ENCODE data around the gene LCOR. TPM values are rescaled to one million over a fixed set of nuclear protein-coding genes. Genes with fewer than 3 reads are reported as not detected.

Gene LCOR
- total RNA-seq, 3 donors from 2014 or later = 19.4 to 53.6 (median 35.7) TPM

DNA sequence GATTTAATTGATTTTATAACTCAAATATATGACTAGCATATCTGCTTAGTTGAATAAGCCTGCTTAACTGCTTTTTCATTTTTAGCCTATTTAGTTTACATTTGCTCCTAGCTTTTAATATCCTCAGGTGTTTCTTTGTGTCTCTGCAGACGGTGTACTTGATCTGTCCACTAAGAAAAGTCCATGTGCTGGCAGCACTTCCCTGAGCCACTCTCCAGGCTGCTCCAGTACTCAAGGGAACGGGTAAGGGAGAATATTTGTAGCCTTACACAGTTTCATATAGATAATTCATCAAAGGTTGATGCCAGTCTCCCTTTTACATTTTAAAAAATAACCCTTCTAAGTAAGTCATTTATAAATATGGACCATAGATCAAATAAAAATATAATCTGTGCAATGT is 119.9 kb downstream of the LCOR start:
- no peak overlapping the region for H3K27ac ChIP-seq
- intact Hi-C loops (cut with DNase I; ENCODE audit: low total_unique reads) = no loop called here
- no peak for TF ChIP-seq POLR2A (IDR thresholded peaks at IDR 0.05)
- no peak for TF ChIP-seq POLR2AphosphoS5 (IDR thresholded peaks at IDR 0.05)
- TF ChIP-seq, protein P1, sequence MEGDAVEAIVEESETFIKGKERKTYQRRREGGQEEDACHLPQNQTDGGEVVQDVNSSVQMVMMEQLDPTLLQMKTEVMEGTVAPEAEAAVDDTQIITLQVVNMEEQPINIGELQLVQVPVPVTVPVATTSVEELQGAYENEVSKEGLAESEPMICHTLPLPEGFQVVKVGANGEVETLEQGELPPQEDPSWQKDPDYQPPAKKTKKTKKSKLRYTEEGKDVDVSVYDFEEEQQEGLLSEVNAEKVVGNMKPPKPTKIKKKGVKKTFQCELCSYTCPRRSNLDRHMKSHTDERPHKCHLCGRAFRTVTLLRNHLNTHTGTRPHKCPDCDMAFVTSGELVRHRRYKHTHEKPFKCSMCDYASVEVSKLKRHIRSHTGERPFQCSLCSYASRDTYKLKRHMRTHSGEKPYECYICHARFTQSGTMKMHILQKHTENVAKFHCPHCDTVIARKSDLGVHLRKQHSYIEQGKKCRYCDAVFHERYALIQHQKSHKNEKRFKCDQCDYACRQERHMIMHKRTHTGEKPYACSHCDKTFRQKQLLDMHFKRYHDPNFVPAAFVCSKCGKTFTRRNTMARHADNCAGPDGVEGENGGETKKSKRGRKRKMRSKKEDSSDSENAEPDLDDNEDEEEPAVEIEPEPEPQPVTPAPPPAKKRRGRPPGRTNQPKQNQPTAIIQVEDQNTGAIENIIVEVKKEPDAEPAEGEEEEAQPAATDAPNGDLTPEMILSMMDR (IDR thresholded peaks at IDR 0.05) = no peak
- DNase-seq (ENCODE audit: low spot score in 2 of 2) = no peak
- H3K36me3 ChIP-seq = no peaks in the 10 kb centered on the region
- no peaks in the 10 kb centered on the region for H3K27me3 ChIP-seq
- no peaks in the 10 kb centered on the region for H3K9me3 ChIP-seq
- H3K4me1 ChIP-seq = no peaks in the 10 kb centered on the region
- no peak overlapping the region for H3K4me3 ChIP-seq

DNA sequence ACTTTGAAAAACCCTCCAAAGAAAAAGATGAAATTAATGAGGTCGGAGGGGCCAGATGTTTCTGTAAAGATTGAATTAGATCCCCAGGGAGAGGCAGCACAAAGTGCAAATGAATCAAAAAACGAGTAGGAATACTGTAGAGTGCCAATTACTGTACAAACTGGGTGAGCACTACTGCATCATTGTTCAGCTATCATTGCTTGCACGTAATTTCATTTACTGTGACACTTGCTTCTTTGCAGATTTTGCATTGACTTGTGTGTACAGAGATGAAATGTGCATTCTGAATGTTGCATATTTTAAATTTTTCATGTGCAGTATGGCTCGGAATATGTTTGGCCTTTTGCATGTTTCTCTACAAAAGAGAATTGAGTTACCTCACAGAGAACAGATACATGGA is 123.7 kb downstream of the LCOR start:
- intact Hi-C loops (cut with DNase I; ENCODE audit: low total_unique reads) = no loop called here
- H3K4me1 ChIP-seq = no peaks in the 10 kb centered on the region
- no peak for DNase-seq (ENCODE audit: low spot score in 2 of 2)
- TF ChIP-seq, protein P1 (IDR thresholded peaks at IDR 0.05) = no peak
- TF ChIP-seq POLR2A (IDR thresholded peaks at IDR 0.05) (no peak), POLR2AphosphoS5 (IDR thresholded peaks at IDR 0.05) (no peak)
- H3K4me3 ChIP-seq = no peak overlapping the region
- no peaks in the 10 kb centered on the region for H3K27me3 ChIP-seq
- no peak overlapping the region for H3K27ac ChIP-seq
- H3K9me3 ChIP-seq = no peaks in the 10 kb centered on the region
- no peaks in the 10 kb centered on the region for H3K36me3 ChIP-seq

DNA sequence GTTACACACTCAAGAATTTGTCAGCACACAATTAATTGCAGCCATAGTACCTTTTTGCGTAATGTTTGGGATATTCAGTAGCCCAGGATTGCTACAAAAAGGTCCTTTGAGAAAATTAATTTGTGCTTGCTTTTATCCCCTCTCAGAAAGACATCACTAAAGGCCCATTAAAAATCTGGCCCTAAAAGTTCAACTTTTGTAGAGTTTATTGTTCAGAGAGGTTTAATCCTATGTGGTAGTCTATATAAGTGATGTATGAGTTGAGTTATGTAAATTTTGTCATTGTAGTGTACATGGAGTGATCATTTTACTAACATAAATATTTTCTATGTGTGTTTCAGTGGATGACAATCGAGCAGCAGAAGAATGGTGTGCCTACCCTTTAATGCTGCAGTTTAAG is 126.0 kb downstream of the LCOR start:
- Histone ChIP-seq H3K27me3 (no peaks in the 10 kb centered on the region), H3K27ac (no peak overlapping the region), H3K9me3 (no peaks in the 10 kb centered on the region), H3K4me1 (no peaks in the 10 kb centered on the region), H3K4me3 (no peak overlapping the region), H3K36me3 (no peaks in the 10 kb centered on the region)
- intact Hi-C loops (cut with DNase I; ENCODE audit: low total_unique reads) = no loop called here
- TF ChIP-seq POLR2AphosphoS5 (IDR thresholded peaks at IDR 0.05) (no peak), POLR2A (IDR thresholded peaks at IDR 0.05) (no peak)
- TF ChIP-seq, protein P1 (IDR thresholded peaks at IDR 0.05) = no peak
- DNase-seq (ENCODE audit: low spot score in 2 of 2) = no peak

DNA sequence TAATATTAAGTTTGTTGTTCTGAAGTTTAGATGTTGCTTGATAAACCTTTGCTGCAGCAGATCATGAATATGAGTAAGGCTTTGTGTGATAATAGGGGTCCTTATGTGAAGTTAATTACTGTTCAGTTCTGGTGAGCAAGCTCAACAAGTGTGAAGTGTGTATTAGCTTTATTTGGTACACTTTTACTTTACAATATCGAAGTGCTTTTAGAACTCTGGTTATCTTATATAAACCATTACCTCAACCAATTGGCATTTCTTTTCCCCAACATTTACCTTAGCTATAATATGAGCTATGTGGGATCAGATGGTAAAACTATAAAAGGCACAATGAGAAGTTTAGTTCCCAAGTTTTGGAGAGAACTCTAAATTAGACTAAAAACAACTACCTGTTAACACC is 127.6 kb downstream of the LCOR start:
- intact Hi-C loops (cut with DNase I; ENCODE audit: low total_unique reads) = no loop called here
- Histone ChIP-seq H3K27ac (no peak overlapping the region), H3K4me3 (no peak overlapping the region), H3K27me3 (no peaks in the 10 kb centered on the region), H3K4me1 (no peaks in the 10 kb centered on the region), H3K36me3 (no peaks in the 10 kb centered on the region), H3K9me3 (no peaks in the 10 kb centered on the region)
- TF ChIP-seq, protein P1 (IDR thresholded peaks at IDR 0.05) = no peak
- DNase-seq (ENCODE audit: low spot score in 2 of 2) = no peak

DNA sequence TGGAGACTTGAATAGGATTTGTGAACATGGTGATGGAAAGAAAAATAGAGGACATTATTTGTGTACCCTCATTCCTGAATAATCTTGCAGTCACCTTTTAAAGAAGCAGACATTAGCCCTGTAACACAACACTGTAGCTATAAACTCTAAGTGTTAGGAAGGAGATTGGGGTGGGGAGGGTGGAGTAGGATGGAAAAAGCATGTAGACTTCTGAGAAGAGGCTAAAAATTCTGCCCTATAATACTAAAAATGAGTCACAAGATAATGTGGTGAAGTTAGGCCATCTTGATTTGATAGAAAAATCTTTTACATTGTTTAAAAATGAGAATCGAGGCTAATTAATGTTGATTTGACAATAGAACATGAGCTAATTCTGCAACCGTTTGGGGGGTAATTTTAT is 128.8 kb downstream of the LCOR start:
- H3K36me3 ChIP-seq = no peaks in the 10 kb centered on the region
- no peak overlapping the region for H3K4me3 ChIP-seq
- H3K9me3 ChIP-seq = no peaks in the 10 kb centered on the region
- intact Hi-C loops (cut with DNase I; ENCODE audit: low total_unique reads) = no loop called here
- DNase-seq (ENCODE audit: low spot score in 2 of 2) = no peak
- H3K27ac ChIP-seq = no peak overlapping the region
- no peaks in the 10 kb centered on the region for H3K27me3 ChIP-seq
- H3K4me1 ChIP-seq = no peaks in the 10 kb centered on the region
- TF ChIP-seq POLR2A (IDR thresholded peaks at IDR 0.05) (no peak), POLR2AphosphoS5 (IDR thresholded peaks at IDR 0.05) (no peak)
- TF ChIP-seq, protein P1 (IDR thresholded peaks at IDR 0.05) = no peak
